Osteocyte (in vitro differentiated cells): ENCODE data around the gene C4orf50. TPM values are rescaled to one million over a fixed set of nuclear protein-coding genes. Genes with fewer than 3 reads are reported as not detected.

ENCODE experiments used
- DNase-seq: peaks from one replicate; pipeline ENCODE4 v3.0.0; 2021; ENCODE audit warnings: mixed read lengths; ENCODE audit not compliant: unreplicated experiment; ENCODE audit errors: extremely low spot score
- H3K27ac Mint-ChIP-seq: one replicate; pipeline ENCODE4 v1.8.0; 2021; ENCODE audit warnings: mild to moderate bottlenecking, mixed read lengths; ENCODE audit not compliant: unreplicated experiment
- H3K27me3 Mint-ChIP-seq: one replicate; pipeline ENCODE4 v1.8.0; 2021; ENCODE audit warnings: mixed read lengths; ENCODE audit not compliant: unreplicated experiment
- H3K36me3 Mint-ChIP-seq: one replicate; pipeline ENCODE4 v1.8.0; 2021; ENCODE audit warnings: mixed read lengths; ENCODE audit not compliant: unreplicated experiment
- H3K4me1 Mint-ChIP-seq: one replicate; pipeline ENCODE4 v1.8.0; 2021; ENCODE audit warnings: mixed read lengths; ENCODE audit not compliant: unreplicated experiment
- H3K4me3 Mint-ChIP-seq: one replicate; pipeline ENCODE4 v1.8.0; 2021; ENCODE audit warnings: mild to moderate bottlenecking, moderate library complexity, mixed read lengths; ENCODE audit not compliant: unreplicated experiment
- H3K9me3 Mint-ChIP-seq: one replicate; pipeline ENCODE4 v1.8.0; 2021; ENCODE audit warnings: mixed read lengths; ENCODE audit not compliant: unreplicated experiment
- total RNA-seq: library from RNA; stranded (reverse); gene quantifications from 2 replicates; pipeline ENCODE4 v1.2.1, GENCODE V29; 2021
- TF ChIP-seq, protein P1 (sequence below): fragments of 200-600 bp; sonication (generic); IDR thresholded peaks from 2 replicates; pipeline ENCODE4 v1.5.0; 2021; ENCODE audit warnings: antibody characterized with exemption, mild to moderate bottlenecking, moderate library complexity

Gene C4orf50
- total RNA-seq, 1 donor from 2014 or later: not detected

DNA sequence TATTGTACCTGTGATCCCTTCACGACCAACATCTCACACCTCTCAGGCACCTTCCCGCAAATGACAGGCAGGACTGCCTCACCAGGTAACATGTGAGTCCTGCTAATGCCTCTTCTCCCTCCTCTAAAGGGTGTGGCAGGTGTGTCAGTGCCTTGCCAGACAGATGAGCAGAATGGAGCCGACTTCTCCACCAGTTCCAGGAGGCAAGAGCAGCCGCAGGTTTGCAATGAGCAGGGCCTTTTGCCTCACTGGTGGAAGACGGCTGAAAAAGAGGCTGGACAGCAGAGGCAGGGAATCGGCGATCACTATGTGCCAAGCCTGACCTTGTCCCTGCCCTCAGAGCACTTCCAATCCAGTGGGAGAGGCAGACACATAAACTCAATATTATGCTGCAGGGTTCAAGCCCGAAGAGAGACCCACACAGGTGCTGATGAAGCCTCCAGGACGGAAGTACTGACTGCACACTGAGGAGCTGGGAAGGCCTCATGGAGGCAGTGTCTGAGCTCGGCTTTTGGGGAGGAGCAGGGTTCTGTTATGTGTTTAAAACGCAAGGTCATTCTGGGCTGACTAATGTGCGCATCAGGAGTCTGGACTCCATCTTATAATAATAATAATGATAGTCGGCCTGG lies 57.9 kb downstream of the C4orf50 start:
- H3K4me3 Mint-ChIP-seq: no peak overlapping the region
- no peaks in the 10 kb centered on the region for H3K36me3 Mint-ChIP-seq
- H3K27me3 Mint-ChIP-seq: peaks cover 44% of the 10 kb centered on the region
- peak; percentile 59 for DNase-seq
- H3K27ac Mint-ChIP-seq: no peak overlapping the region
- H3K4me1 Mint-ChIP-seq: no peaks in the 10 kb centered on the region
- TF ChIP-seq, protein P1, sequence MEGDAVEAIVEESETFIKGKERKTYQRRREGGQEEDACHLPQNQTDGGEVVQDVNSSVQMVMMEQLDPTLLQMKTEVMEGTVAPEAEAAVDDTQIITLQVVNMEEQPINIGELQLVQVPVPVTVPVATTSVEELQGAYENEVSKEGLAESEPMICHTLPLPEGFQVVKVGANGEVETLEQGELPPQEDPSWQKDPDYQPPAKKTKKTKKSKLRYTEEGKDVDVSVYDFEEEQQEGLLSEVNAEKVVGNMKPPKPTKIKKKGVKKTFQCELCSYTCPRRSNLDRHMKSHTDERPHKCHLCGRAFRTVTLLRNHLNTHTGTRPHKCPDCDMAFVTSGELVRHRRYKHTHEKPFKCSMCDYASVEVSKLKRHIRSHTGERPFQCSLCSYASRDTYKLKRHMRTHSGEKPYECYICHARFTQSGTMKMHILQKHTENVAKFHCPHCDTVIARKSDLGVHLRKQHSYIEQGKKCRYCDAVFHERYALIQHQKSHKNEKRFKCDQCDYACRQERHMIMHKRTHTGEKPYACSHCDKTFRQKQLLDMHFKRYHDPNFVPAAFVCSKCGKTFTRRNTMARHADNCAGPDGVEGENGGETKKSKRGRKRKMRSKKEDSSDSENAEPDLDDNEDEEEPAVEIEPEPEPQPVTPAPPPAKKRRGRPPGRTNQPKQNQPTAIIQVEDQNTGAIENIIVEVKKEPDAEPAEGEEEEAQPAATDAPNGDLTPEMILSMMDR: no peak
- H3K9me3 Mint-ChIP-seq: no peaks in the 10 kb centered on the region

DNA sequence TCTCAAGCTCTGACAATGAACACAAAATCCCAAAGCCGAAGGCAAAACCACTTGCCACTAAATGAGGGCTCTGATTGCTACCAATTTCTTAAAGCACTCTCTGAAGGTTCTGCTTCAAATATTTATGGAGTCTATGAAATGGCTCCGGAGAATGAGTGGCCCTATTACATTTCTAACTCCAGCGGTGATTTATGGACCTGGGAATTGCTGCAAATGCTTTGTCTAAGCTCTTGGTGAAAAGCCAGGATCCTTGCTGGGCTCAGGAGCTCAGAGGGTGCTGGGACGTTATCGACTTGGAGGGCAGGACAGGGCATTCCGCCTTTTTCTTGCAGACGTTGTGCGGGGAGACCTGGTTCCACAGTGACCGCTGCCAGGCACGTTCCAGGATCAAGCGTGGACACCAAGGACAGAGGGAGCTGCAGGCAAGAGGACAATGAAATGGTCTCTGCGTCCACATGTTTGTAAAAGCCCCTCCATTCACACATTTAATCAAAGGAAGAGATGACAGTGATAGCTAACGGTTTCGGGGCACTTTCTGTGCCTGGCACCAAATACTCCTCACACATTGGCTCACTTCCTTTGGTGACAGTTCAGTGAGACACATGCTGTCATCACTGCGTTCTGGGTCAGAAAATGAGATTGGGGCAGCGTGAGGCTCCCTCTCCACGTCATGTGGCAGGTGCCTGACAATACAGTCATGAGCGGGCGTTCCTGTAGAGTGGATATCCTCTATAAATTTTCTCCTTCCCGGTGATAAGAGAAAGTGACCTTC lies 58.8 kb downstream of the C4orf50 start:
- TF ChIP-seq, protein P1: no peak
- Mint-ChIP-seq H3K27ac (no peak overlapping the region), H3K27me3 (peaks cover 39% of the 10 kb centered on the region), H3K36me3 (no peaks in the 10 kb centered on the region), H3K4me1 (no peaks in the 10 kb centered on the region), H3K4me3 (no peak overlapping the region), H3K9me3 (no peaks in the 10 kb centered on the region)
- no peak for DNase-seq

DNA sequence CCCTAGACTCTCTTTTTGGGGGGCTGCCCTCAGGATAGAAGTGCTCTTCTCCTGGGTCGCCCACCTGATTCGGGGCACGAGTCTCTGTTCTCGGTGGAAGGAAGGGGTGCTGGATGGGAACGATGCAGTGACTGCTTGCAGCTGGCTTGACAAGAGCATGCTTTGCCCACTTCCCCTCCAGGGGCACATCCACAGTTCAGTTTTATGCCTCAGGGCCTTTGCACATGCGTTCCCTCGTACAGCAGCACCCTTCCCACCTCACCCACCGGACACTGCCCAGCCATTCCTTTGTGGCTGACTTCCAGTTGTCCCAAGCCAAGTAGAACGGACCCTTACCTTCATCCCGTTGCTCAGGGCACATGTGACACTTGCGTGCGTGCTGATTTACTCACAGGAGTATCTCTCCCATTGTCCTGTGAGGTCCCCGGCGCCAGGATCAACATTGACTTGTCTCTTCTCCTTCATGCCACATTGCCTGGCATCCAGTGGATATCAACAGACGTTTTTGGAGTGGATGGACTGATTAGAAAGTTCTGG lies 60.0 kb downstream of the C4orf50 start:
- DNase-seq: no peak
- Mint-ChIP-seq H3K36me3 (no peaks in the 10 kb centered on the region), H3K4me1 (no peaks in the 10 kb centered on the region), H3K9me3 (no peaks in the 10 kb centered on the region), H3K27ac (no peak overlapping the region), H3K4me3 (no peak overlapping the region), H3K27me3 (peaks cover 32% of the 10 kb centered on the region)
- TF ChIP-seq, protein P1: no peak

DNA sequence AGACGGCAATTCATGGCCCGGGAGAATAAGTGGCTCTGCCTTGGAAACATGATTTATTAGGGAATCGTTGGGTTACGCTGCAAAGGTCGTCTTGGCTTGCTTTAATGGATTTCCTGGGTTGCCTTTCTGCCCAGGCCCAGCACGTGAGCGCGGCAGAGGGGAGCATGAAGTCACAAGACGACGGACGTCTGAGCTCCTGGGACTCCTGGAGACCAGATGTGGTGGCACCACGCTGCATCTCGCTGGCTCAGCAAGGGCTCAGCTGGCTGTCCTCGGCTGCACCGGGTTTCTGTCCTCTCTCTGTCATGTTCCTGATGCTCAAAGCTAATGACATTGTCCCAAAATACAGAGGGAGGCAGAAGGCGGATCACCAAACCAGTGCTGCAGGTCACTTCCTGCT lies 61.2 kb downstream of the C4orf50 start:
- DNase-seq: no peak
- no peaks in the 10 kb centered on the region for H3K4me1 Mint-ChIP-seq
- H3K4me3 Mint-ChIP-seq: no peak overlapping the region
- H3K27ac Mint-ChIP-seq: no peak overlapping the region
- H3K36me3 Mint-ChIP-seq: no peaks in the 10 kb centered on the region
- no peaks in the 10 kb centered on the region for H3K9me3 Mint-ChIP-seq
- peaks cover 32% of the 10 kb centered on the region for H3K27me3 Mint-ChIP-seq
- TF ChIP-seq, protein P1: no peak
